Esophagus muscularis mucosa (tissue), 4 donors: Measurements from ENCODE around the gene PHF21A. TPM values are rescaled to one million over a fixed set of nuclear protein-coding genes. Genes with fewer than 3 reads are reported as not detected.

ENCODE experiments used
- DNase-seq: peaks from one replicate; pipeline ENCODE4 v3.0.0-alpha.2; 2017; ENCODE audit errors: extremely low spot score
- H3K27ac ChIP-seq, 4 donors: fragments of 200-600 bp; sonication (generic); replicated peaks in 1 of 4; 1 replicate in 3 of 4; 2 replicates in 1 of 4; pipeline ENCODE4 v1.5.1; 2016 to 2019; ENCODE audit warnings: mild to moderate bottlenecking in 1 of 4
- H3K27me3 ChIP-seq, 4 donors: fragments of 200-600 bp; sonication (generic); one replicate each; pipeline versions ENCODE4 v1.5.1 to v1.6.0; 2016 to 2019
- H3K36me3 ChIP-seq, 4 donors: fragments of 200-600 bp; sonication (generic); one replicate each; pipeline ENCODE4 v1.5.1; 2016 to 2019
- H3K4me1 ChIP-seq, 4 donors: fragments of 200-600 bp; sonication (generic); one replicate each; pipeline ENCODE4 v1.5.1; 2016 to 2019
- H3K4me3 ChIP-seq, 4 donors: fragments of 200-600 bp; sonication (generic); 1 replicate in 2 of 4; 2 replicates in 2 of 4; pipeline ENCODE4 v1.5.1; 2016 to 2019; ENCODE audit warnings: mild to moderate bottlenecking in 4 of 4, moderate library complexity in 1 of 4
- H3K9me3 ChIP-seq, 4 donors: fragments of 200-600 bp; sonication (generic); 1 replicate in 3 of 4; 2 replicates in 1 of 4; pipeline ENCODE4 v1.5.1; 2016 to 2019
- CTCF ChIP-seq, 3 experiments: fragments of 200-600 bp in 2 of 3; fragments of 450-650 bp in 1 of 3; sonication (generic) in 2 of 3; IDR thresholded peaks; one replicate each; pipeline ENCODE4 v1.5.1; 2017 to 2019; ENCODE audit warnings: antibody characterized with exemption in 3 of 3, mild to moderate bottlenecking in 2 of 3, moderate library complexity in 1 of 3
- EP300 ChIP-seq: sonication (generic); formaldehyde crosslinking; IDR thresholded peaks from one replicate; pipeline ENCODE4 v1.6.1; 2017; ENCODE audit warnings: antibody characterized with exemption
- POLR2A ChIP-seq: fragments of 450-650 bp; IDR thresholded peaks from one replicate; pipeline ENCODE4 v1.6.1; 2017; ENCODE audit warnings: antibody characterized with exemption, moderate library complexity, mild to moderate bottlenecking, low read depth
- POLR2AphosphoS5 ChIP-seq, 2 donors: sonication (generic); formaldehyde crosslinking; IDR thresholded peaks; one replicate each; pipeline ENCODE4 v1.6.1; 2017; ENCODE audit warnings: antibody characterized with exemption in 2 of 2
- WGBS: methylation state at CpG from one replicate; pipeline ENCODE4 v1.1.5; 2018; 5-methylcytosine and 5-hydroxymethylcytosine counted together
- intact Hi-C: fragments of 100-400 bp; cut with DNase I; formaldehyde crosslinking; loops from one replicate; pipeline ENCODE4 v1.15.1; 2023
- total RNA-seq, 4 donors: library from RNA; depleted of rRNA; stranded (reverse); fragments of >200 nt; gene quantifications; one replicate each; pipeline versions ENCODE4 v1.1.0 to v1.2.1, GENCODE V29; 2016

Gene PHF21A
- total RNA-seq, 4 donors from 2014 or later = 31.8 to 47.8 (median 36.1) TPM

DNA sequence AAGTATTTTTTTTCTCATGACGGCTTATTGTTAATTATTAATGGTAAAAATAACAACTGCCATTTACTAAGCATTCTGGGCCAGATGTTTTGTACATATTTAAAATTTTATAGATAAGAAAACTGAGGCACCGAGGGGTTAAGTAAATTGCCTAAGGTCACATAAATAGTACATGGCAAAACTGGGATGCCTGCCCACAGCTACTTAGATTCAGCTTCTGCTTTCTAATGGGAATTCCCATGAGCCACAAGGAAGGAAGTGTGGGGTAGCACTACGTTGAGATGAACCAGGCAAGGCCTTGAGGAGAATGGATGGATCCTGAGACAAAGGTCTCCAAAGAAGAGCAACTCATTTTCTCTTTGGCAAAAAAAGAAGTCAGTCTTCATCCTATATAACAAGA, 11.9 kb upstream of the PHF21A start:
- no peak for TF ChIP-seq CTCF (IDR thresholded peaks at IDR 0.05)
- TF ChIP-seq POLR2A = no peak
- TF ChIP-seq EP300 = no peak
- TF ChIP-seq POLR2AphosphoS5 (IDR thresholded peaks at IDR 0.05) = no peak
- intact Hi-C loops = no loop called here
- H3K4me1 ChIP-seq = peaks cover 0 to 6% (median 0%) of the 10 kb centered on the region in 4 donors
- no peaks in the 10 kb centered on the region for H3K27me3 ChIP-seq
- H3K36me3 ChIP-seq = no peaks in the 10 kb centered on the region
- DNase-seq = no peak
- H3K27ac ChIP-seq = no peak overlapping the region
- 69% methylated on average over 3 of the region's 3 CpGs for WGBS
- no peaks in the 10 kb centered on the region for H3K9me3 ChIP-seq
- no peak overlapping the region for H3K4me3 ChIP-seq

DNA sequence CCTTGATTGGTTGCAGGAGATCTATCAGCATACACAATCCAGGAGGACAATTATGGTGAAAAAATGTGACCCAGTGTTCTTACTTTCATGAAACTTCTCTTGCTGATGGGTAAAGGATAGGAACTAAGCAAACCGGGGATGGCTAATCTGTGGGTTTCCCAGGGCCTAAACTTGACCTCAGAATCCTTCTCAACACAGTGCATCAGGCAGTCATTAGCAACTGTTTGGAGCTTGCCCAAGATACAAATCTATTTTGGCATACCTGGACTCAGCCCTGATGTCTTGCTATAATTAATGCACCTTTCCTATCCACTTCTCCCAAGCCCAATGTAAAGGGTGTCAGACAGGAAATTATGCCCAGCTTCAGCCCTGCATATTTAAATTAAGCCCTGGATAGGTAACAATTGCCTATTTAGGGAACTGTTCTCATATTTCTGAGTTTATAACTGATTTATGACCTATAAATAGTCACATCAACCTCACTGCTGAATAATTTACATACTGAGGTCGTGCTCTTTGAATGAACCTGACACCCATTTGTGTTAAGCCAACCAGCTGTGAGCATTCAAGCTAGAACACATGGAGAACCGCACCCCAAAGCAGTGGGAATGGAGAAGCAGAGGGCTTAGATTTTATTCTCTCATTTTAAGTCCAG, 9.2 kb upstream of the PHF21A start:
- intact Hi-C loops = no loop called here
- WGBS = 69% methylated on average over 3 of the region's 3 CpGs
- no peak overlapping the region for H3K27ac ChIP-seq

DNA sequence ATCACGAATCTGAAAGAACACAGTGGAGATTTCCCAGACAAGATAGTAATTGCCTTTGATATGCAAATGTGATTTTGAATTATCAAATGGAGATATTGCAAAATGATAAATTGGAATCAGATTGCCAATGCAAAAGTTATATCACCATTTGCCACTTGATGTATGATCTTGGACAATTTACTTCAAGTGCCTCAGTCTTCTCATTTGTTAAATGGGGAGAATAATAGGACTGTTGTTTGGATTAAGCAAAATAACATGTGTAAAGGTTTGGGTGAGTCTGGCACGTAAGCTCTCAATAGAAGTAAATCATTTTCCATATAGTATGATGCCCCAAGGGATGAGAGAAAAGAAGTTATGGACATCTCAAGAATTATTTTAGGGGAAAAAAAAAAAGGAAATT, 7.9 kb upstream of the PHF21A start:
- WGBS = 89% methylated on average over 2 of the region's 2 CpGs
- peaks cover 0 to 6% (median 0%) of the 10 kb centered on the region in 4 donors for H3K4me1 ChIP-seq
- H3K9me3 ChIP-seq = no peaks in the 10 kb centered on the region
- no peaks in the 10 kb centered on the region for H3K36me3 ChIP-seq
- intact Hi-C loops = loop anchor here (10.0 kb wide), 1 partner anchor 176 kb away; no protein-coding TSS in a partner anchor
- H3K27me3 ChIP-seq = no peaks in the 10 kb centered on the region
- no peak for TF ChIP-seq EP300
- no peak for TF ChIP-seq CTCF (IDR thresholded peaks at IDR 0.05)
- no peak for TF ChIP-seq POLR2AphosphoS5 (IDR thresholded peaks at IDR 0.05)
- no peak for TF ChIP-seq POLR2A
- no peak overlapping the region for H3K4me3 ChIP-seq
- H3K27ac ChIP-seq = no peak overlapping the region
- DNase-seq = no peak

More for the DNA sequence above, 9.2 kb upstream of the PHF21A start:
- Histone ChIP-seq H3K4me3 (no peak overlapping the region), H3K36me3 (no peaks in the 10 kb centered on the region), H3K27me3 (no peaks in the 10 kb centered on the region), H3K4me1 (peaks cover 0 to 6% (median 0%) of the 10 kb centered on the region in 4 donors), H3K9me3 (no peaks in the 10 kb centered on the region)
- no peak for DNase-seq
- TF ChIP-seq POLR2A (no peak), EP300 (no peak), POLR2AphosphoS5 (IDR thresholded peaks at IDR 0.05) (no peak), CTCF (IDR thresholded peaks at IDR 0.05) (no peak)

DNA sequence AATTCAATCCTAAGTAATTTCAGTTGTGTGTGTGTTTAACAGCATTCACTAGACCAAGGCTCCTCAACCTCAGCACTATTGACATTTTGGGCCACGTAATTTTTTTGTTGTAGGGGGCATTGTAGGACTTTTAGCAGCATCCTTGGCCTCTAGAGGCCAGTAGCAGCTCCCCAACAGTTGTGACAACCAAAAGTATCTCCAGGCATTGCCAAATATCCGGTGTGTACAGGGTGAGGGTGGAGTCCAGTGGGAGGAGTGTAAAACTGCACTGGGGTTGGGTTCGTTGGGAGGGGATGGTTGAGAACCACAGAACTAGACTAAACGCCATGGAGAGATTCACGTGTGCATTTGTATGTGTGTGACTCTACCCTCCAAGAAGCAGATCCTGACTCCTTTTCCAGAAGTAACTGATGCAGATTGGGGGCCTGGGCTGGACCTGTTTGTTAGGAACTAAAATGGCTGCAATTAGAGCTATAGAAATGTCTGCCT, 5.9 kb upstream of the PHF21A start:
- WGBS = 52% methylated on average over 5 of the region's 5 CpGs
- Histone ChIP-seq H3K4me3 (no peak overlapping the region), H3K27ac (no peak overlapping the region), H3K9me3 (no peaks in the 10 kb centered on the region), H3K27me3 (no peaks in the 10 kb centered on the region), H3K36me3 (no peaks in the 10 kb centered on the region), H3K4me1 (peaks cover 7 to 11% (median 10%) of the 10 kb centered on the region in 4 donors)
- DNase-seq = no peak
- intact Hi-C loops = loop anchor here (10.0 kb wide), 1 partner anchor 178 kb away; no protein-coding TSS in a partner anchor
- TF ChIP-seq CTCF (IDR thresholded peaks at IDR 0.05) (peak in 1 of 3 experiments; percentile 11), POLR2AphosphoS5 (IDR thresholded peaks at IDR 0.05) (no peak), POLR2A (no peak)
